H9 (cell line): Measurements from ENCODE around the gene CEP131. TPM values are rescaled to one million over a fixed set of nuclear protein-coding genes. Genes with fewer than 3 reads are reported as not detected.

Experiments used
- DNase-seq: peaks from one replicate; pipeline ENCODE4 v3.0.0-alpha.2; 2017
- H2AFZ ChIP-seq: one replicate; pipeline ENCODE4 v1.6.1; 2013; ENCODE audit warnings: mild to moderate bottlenecking, low read length, control low read depth, moderate library complexity
- H2AK5ac ChIP-seq: 2 replicates; pipeline ENCODE4 v1.6.1; 2013; ENCODE audit warnings: low read length, control low read depth, mixed read lengths; ENCODE audit not compliant: insufficient read length
- H2BK120ac ChIP-seq: one replicate; pipeline ENCODE4 v1.6.1; 2013; ENCODE audit warnings: low read depth, mild to moderate bottlenecking, low read length, control low read depth, inconsistent platforms; ENCODE audit not compliant: poor library complexity, severe bottlenecking
- H2BK12ac ChIP-seq: 2 replicates; pipeline ENCODE4 v1.6.1; 2013; ENCODE audit warnings: low read length, control low read depth, mixed read lengths, low read depth; ENCODE audit not compliant: insufficient read length
- H2BK15ac ChIP-seq: 2 replicates; pipeline ENCODE4 v1.6.1; 2013; ENCODE audit warnings: low read depth, low read length, control low read depth
- H2BK20ac ChIP-seq: one replicate; pipeline ENCODE4 v1.6.1; 2013; ENCODE audit warnings: low read depth, mild to moderate bottlenecking, low read length, control low read depth, inconsistent platforms; ENCODE audit not compliant: poor library complexity, severe bottlenecking
- H2BK5ac ChIP-seq: 2 replicates; pipeline ENCODE4 v1.6.1; 2013; ENCODE audit warnings: low read length, control low read depth, mixed read lengths; ENCODE audit not compliant: insufficient read length
- H3K14ac ChIP-seq: 2 replicates; pipeline ENCODE4 v1.6.1; 2013; ENCODE audit warnings: low read length, control low read depth; ENCODE audit not compliant: insufficient read depth
- H3K18ac ChIP-seq: 2 replicates; pipeline ENCODE4 v1.6.1; 2013; ENCODE audit warnings: low read depth, mild to moderate bottlenecking, mixed read lengths, low read length, control low read depth; ENCODE audit not compliant: insufficient read length
- H3K23ac ChIP-seq: 2 replicates; pipeline ENCODE4 v1.6.1; 2013; ENCODE audit warnings: low read length, control low read depth, mixed read lengths, low read depth; ENCODE audit not compliant: insufficient read length
- H3K23me2 ChIP-seq: 2 replicates; pipeline ENCODE4 v1.6.1; 2013; ENCODE audit warnings: low read depth, mild to moderate bottlenecking, mixed read lengths, low read length, control low read depth; ENCODE audit not compliant: insufficient read length, poor library complexity, severe bottlenecking
- H3K27ac ChIP-seq: 2 replicates; pipeline ENCODE4 v1.5.1; 2013; ENCODE audit warnings: low read length, control low read depth, mixed read lengths, low read depth; ENCODE audit not compliant: insufficient read length
- H3K27me3 ChIP-seq: 2 replicates; pipeline ENCODE4 v1.6.1; 2013; ENCODE audit warnings: low read length, control low read depth, inconsistent platforms; ENCODE audit not compliant: insufficient read depth
- H3K4ac ChIP-seq: 2 replicates; pipeline ENCODE4 v1.6.1; 2013; ENCODE audit warnings: low read depth, mild to moderate bottlenecking, control low read depth, inconsistent platforms, low read length, moderate library complexity
- H3K4me1 ChIP-seq: 2 replicates; pipeline ENCODE4 v1.6.1; 2013; ENCODE audit warnings: low read length, control low read depth, inconsistent platforms; ENCODE audit not compliant: insufficient read depth
- H3K4me2 ChIP-seq: 2 replicates; pipeline ENCODE4 v1.6.1; 2013; ENCODE audit warnings: low read length, control low read depth, mixed read lengths; ENCODE audit not compliant: insufficient read length, insufficient read depth
- H3K56ac ChIP-seq: 2 replicates; pipeline ENCODE4 v1.6.1; 2013; ENCODE audit warnings: low read depth, mild to moderate bottlenecking, mixed read lengths, low read length, control low read depth; ENCODE audit not compliant: insufficient read length
- H3K79me1 ChIP-seq: 2 replicates; pipeline ENCODE4 v1.6.1; 2013; ENCODE audit warnings: low read depth, mild to moderate bottlenecking, moderate library complexity, low read length, control low read depth, inconsistent platforms; ENCODE audit not compliant: insufficient read depth, poor library complexity, severe bottlenecking
- H3K79me2 ChIP-seq: 2 replicates; pipeline ENCODE4 v1.6.1; 2013; ENCODE audit warnings: low read length, control low read depth, inconsistent platforms; ENCODE audit not compliant: insufficient read depth
- H3K9ac ChIP-seq: 2 replicates; pipeline ENCODE4 v1.6.1; 2013; ENCODE audit warnings: low read length, control low read depth, mixed read lengths; ENCODE audit not compliant: insufficient read length; ENCODE audit errors: extremely low read depth
- H3K9me3 ChIP-seq: one replicate; pipeline ENCODE4 v1.6.1; 2013; ENCODE audit warnings: low read depth, low read length, inconsistent platforms; ENCODE audit not compliant: control insufficient read depth
- H3T11ph ChIP-seq: one replicate; pipeline ENCODE4 v1.6.1; 2013; ENCODE audit warnings: mild to moderate bottlenecking, low read length, control low read depth, inconsistent platforms
- H4K20me1 ChIP-seq: one replicate; pipeline ENCODE4 v1.6.1; 2013; ENCODE audit not compliant: control insufficient read depth, insufficient read length, insufficient read depth
- H4K5ac ChIP-seq: 2 replicates; pipeline ENCODE4 v1.6.1; 2013; ENCODE audit warnings: low read depth, mild to moderate bottlenecking, mixed read lengths, low read length, control low read depth; ENCODE audit not compliant: insufficient read length
- H4K8ac ChIP-seq: replicated peaks from 2 replicates; pipeline ENCODE4 v1.6.1; 2013; ENCODE audit warnings: low read length, control low read depth, mixed read lengths, low read depth; ENCODE audit not compliant: insufficient read length
- H4K91ac ChIP-seq: 2 replicates; pipeline ENCODE4 v1.6.1; 2013; ENCODE audit warnings: low read depth, mild to moderate bottlenecking, moderate library complexity, mixed read lengths, low read length, control low read depth; ENCODE audit not compliant: insufficient read length
- H3K27ac Mint-ChIP-seq, 3 experiments: 2 replicates in 2 of 3; 3 replicates in 1 of 3; pipeline ENCODE4 v1.8.0; 2020 to 2021; ENCODE audit warnings: mixed read lengths in 3 of 3, mild to moderate bottlenecking in 1 of 3, moderate library complexity in 1 of 3
- H3K27me3 Mint-ChIP-seq: 2 replicates; pipeline ENCODE4 v1.8.0; 2021; ENCODE audit warnings: low read depth, mild to moderate bottlenecking, moderate library complexity, mixed read lengths
- H3K36me3 Mint-ChIP-seq, 3 experiments: 2 replicates in 2 of 3; 3 replicates in 1 of 3; pipeline ENCODE4 v1.8.0; 2020 to 2021; ENCODE audit warnings: low read depth in 3 of 3, mixed read lengths in 3 of 3; ENCODE audit not compliant: insufficient read depth in 1 of 3
- H3K4me1 Mint-ChIP-seq, 2 experiments: 2 replicates each; pipeline ENCODE4 v1.8.0; 2020; ENCODE audit warnings: mixed read lengths in 2 of 2
- H3K4me3 Mint-ChIP-seq, 2 experiments: 2 replicates in 1 of 2; 3 replicates in 1 of 2; pipeline ENCODE4 v1.8.0; 2020 to 2021; ENCODE audit warnings: mild to moderate bottlenecking in 2 of 2, mixed read lengths in 2 of 2, moderate library complexity in 1 of 2
- H3K9me3 Mint-ChIP-seq, 2 experiments: 2 replicates in 1 of 2; 3 replicates in 1 of 2; pipeline ENCODE4 v1.8.0; 2020; ENCODE audit warnings: mild to moderate bottlenecking in 2 of 2, mixed read lengths in 2 of 2, moderate library complexity in 1 of 2
- CTCF ChIP-seq: fragments of 200-600 bp; sonication (generic); conservative IDR thresholded peaks from 3 replicates; pipeline ENCODE4 v1.8.0; 2021; ENCODE audit warnings: antibody characterized with exemption, mild to moderate bottlenecking
- WGBS: extraction: QIAGEN DNeasy Blood & Tissue Kit; methylation state at CpG from one replicate; pipeline ENCODE4 v1.1.7; 2013; ENCODE audit warnings: missing lambda C conversion rate, low lambda C conversion rate, mixed read lengths; ENCODE audit not compliant: insufficient read length; ENCODE audit errors: extremely low coverage; 5-methylcytosine and 5-hydroxymethylcytosine counted together
- total RNA-seq: library from RNA; stranded (reverse); gene quantifications from 2 replicates; pipeline ENCODE4 v1.2.1, GENCODE V29; 2021

CEP131 gene
- total RNA-seq, 1 experiment from 2014 or later, result 16.3 TPM

- H3K4me1 ChIP-seq, result no peaks in the 10 kb centered on the region
- Mint-ChIP-seq H3K4me1 (peaks cover 2 to 4% of the 10 kb centered on the region in 2 experiments; a peak in 1 of 4 replicates), H3K4me3 (no peak overlapping the region), H3K36me3 (no peaks in the 10 kb centered on the region), H3K27ac (no peak overlapping the region), H3K27me3 (no peaks in the 10 kb centered on the region), H3K9me3 (no peaks in the 10 kb centered on the region)
- H2BK5ac ChIP-seq, result no peak overlapping the region
- H2AFZ ChIP-seq, result no peak overlapping the region
- no peak overlapping the region for H3K4ac ChIP-seq
- H4K5ac ChIP-seq, result no peak overlapping the region
- no peak overlapping the region for H3K27ac ChIP-seq
- H3K14ac ChIP-seq, result no peak overlapping the region
- no peak overlapping the region for H3K18ac ChIP-seq
- no peaks in the 10 kb centered on the region for H3K27me3 ChIP-seq
- no peak overlapping the region for H2AK5ac ChIP-seq
- H3T11ph ChIP-seq, result no peak overlapping the region
- H3K56ac ChIP-seq, result no peak overlapping the region
- no peaks in the 10 kb centered on the region for H3K9me3 ChIP-seq
- H2BK120ac ChIP-seq, result no peak overlapping the region
- DNase-seq, result no peak
- no peaks in the 10 kb centered on the region for H4K20me1 ChIP-seq
- no peak overlapping the region for H3K9ac ChIP-seq
- no peak overlapping the region for H2BK20ac ChIP-seq
- no peak for TF ChIP-seq CTCF
- no peaks in the 10 kb centered on the region for H3K23me2 ChIP-seq
- no peak overlapping the region for H4K8ac ChIP-seq
- H4K91ac ChIP-seq, result no peak overlapping the region
- WGBS, result no CpG with 5 or more reads among the region's 10 CpGs
- no peak overlapping the region for H2BK12ac ChIP-seq
- no peaks in the 10 kb centered on the region for H3K79me1 ChIP-seq
- no peak overlapping the region for H3K23ac ChIP-seq
- H3K4me2 ChIP-seq, result no peak overlapping the region
- H3K79me2 ChIP-seq, result no peaks in the 10 kb centered on the region
- H2BK15ac ChIP-seq, result no peak overlapping the region
Observed at GRCh38 chr17:81183316-81183715, 39.4 kb downstream of the CEP131 start.
